Kidney (tissue), 14 donors: Measurements from ENCODE around the gene SLC22A15. TPM values are rescaled to one million over a fixed set of nuclear protein-coding genes. Genes with fewer than 3 reads are reported as not detected.
"Not testable (repeated sequence)": the region's sequence is repeated elsewhere in the genome, so short reads cannot be mapped to it uniquely, and the experiment has no call there.

Experiments used
- DNase-seq, 5 donors: peaks; one replicate each; pipeline ENCODE4 v3.0.0-alpha.2; 2013 to 2020
- FAIRE-seq: peaks from 2 replicates; lab custom pipeline; 2012; peaks lifted over from hg19 to GRCh38; lab: Jason Lieb, UNC
- H3K27ac ChIP-seq, 2 donors: one replicate each; pipeline ENCODE4 v1.7.0; 2013; ENCODE audit warnings: low read depth in 2 of 2, low read length in 2 of 2, inconsistent platforms in 1 of 2
- H3K27me3 ChIP-seq: one replicate; pipeline ENCODE4 v1.7.1; 2013; ENCODE audit warnings: low read length, inconsistent platforms; ENCODE audit not compliant: control insufficient read depth, insufficient read depth
- H3K36me3 ChIP-seq, 3 donors: one replicate each; pipeline versions ENCODE4 v1.7.0 to v1.7.1; 2013; ENCODE audit warnings: low read length in 3 of 3, control low read depth in 1 of 3, inconsistent platforms in 1 of 3; ENCODE audit not compliant: insufficient read depth in 3 of 3, control insufficient read depth in 2 of 3
- H3K4me1 ChIP-seq, 3 donors: one replicate each; pipeline versions ENCODE4 v1.7.0 to v1.7.1; 2013; ENCODE audit warnings: low read length in 3 of 3, inconsistent platforms in 1 of 3, low read depth in 1 of 3; ENCODE audit not compliant: control insufficient read depth in 2 of 3, insufficient read depth in 2 of 3
- H3K4me3 ChIP-seq, 3 donors: one replicate each; pipeline versions ENCODE4 v1.7.0 to v1.8.1; 2013; ENCODE audit warnings: low read length in 3 of 3, control low read depth in 1 of 3, inconsistent platforms in 1 of 3
- H3K9ac ChIP-seq, 3 donors: one replicate each; pipeline versions ENCODE4 v1.7.0 to v1.7.1; 2013; ENCODE audit warnings: low read length in 3 of 3, control low read depth in 1 of 3, inconsistent platforms in 1 of 3
- H3K9me3 ChIP-seq, 3 donors: one replicate each; pipeline versions ENCODE4 v1.7.0 to v1.7.1; 2013; ENCODE audit warnings: low read length in 3 of 3, control low read depth in 1 of 3, inconsistent platforms in 1 of 3; ENCODE audit not compliant: control insufficient read depth in 2 of 3, insufficient read depth in 1 of 3
- CTCF ChIP-seq: IDR thresholded peaks from 3 replicates; pipeline ENCODE4 v1.5.1; 2012; ENCODE audit warnings: mild to moderate bottlenecking, moderate library complexity, borderline replicate concordance; ENCODE audit not compliant: insufficient read depth; ENCODE audit errors: extremely low read depth
- intact Hi-C: fragments of 100-400 bp; cut with DNase I; formaldehyde crosslinking; loops from one replicate; pipeline ENCODE4 v1.11.1; 2022
- polyA plus RNA-seq: library from polyadenylated mRNA; stranded (reverse); fragments of 350-450 nt; fragmentation: Illumina TruSeq; extraction: RNeasy Lipid Tissue Mini Kit (QIAGEN cat#74804); gene quantifications from one replicate; pipeline ENCODE4 v1.2.3, GENCODE V29; 2014; ENCODE audit warnings: low read depth, low replicate concordance; ENCODE audit not compliant: insufficient read depth
- total RNA-seq: library from RNA; stranded (reverse); fragmentation: NEBNext Ultra II Directional; extraction: Animal tissue kit (Norgen Biotek cat#: 25700); gene quantifications from one replicate; pipeline ENCODE4 v1.2.1, GENCODE V29; 2021
- donor health status: control.
- donor health status: control.
- donor health status: control.
- donor health status: control.
- donor health status: control.
- donor health status: DM: yes; HTN: yes; CAD: no.
- donor health status: Normal renal cell carcinoma (clear cell type).

The SLC22A15 gene
- total and polyA plus RNA-seq, 2 donors from 2014 or later: 3.5 to 9.8 TPM

GRCh38 chr1:116051896-116052295, 75.6 kb downstream of the SLC22A15 start:
- DNase-seq, H3K9me3 ChIP-seq, H3K27me3 ChIP-seq, H3K4me1 ChIP-seq, H3K36me3 ChIP-seq, FAIRE-seq, intact Hi-C loops, H3K9ac ChIP-seq, H3K4me3 ChIP-seq, H3K27ac ChIP-seq: not testable (repeated sequence)

- Histone ChIP-seq H3K27ac (no peak overlapping the region), H3K9me3 (peaks cover 0 to 7% (median 0%) of the 10 kb centered on the region in 3 donors), H3K9ac (no peak overlapping the region), H3K36me3 (no peaks in the 10 kb centered on the region), H3K27me3 (no peaks in the 10 kb centered on the region), H3K4me1 (no peaks in the 10 kb centered on the region), H3K4me3 (no peak overlapping the region)
- no peak for TF ChIP-seq CTCF
- DNase-seq (no peak), FAIRE-seq (no peak)
- intact Hi-C loops: no loop called here
Observed at GRCh38 chr1:116062201-116062600, 85.9 kb downstream of the SLC22A15 start.

GRCh38 chr1:116064616-116065015, 88.3 kb downstream of the SLC22A15 start:
- no peak for FAIRE-seq
- intact Hi-C loops: no loop called here
- DNase-seq: no peak
- Histone ChIP-seq H3K27ac (no peak overlapping the region), H3K4me3 (no peak overlapping the region), H3K9me3 (no peaks in the 10 kb centered on the region), H3K27me3 (no peaks in the 10 kb centered on the region), H3K9ac (no peak overlapping the region), H3K4me1 (no peaks in the 10 kb centered on the region), H3K36me3 (no peaks in the 10 kb centered on the region)
- no peak for TF ChIP-seq CTCF

GRCh38 chr1:116066868-116067565, 90.7 kb downstream of the SLC22A15 start:
- no peak overlapping the region for H3K27ac ChIP-seq
- no peaks in the 10 kb centered on the region for H3K27me3 ChIP-seq

More at GRCh38 chr1:116066868-116067565, 90.7 kb downstream of the SLC22A15 start:
- Histone ChIP-seq H3K4me1 (no peaks in the 10 kb centered on the region), H3K9me3 (no peaks in the 10 kb centered on the region), H3K36me3 (no peaks in the 10 kb centered on the region), H3K9ac (no peak overlapping the region), H3K4me3 (no peak overlapping the region)
- FAIRE-seq (no peak), DNase-seq (no peak)
- TF ChIP-seq CTCF: no peak
- intact Hi-C loops: no loop called here
